Fibroblast of pulmonary artery (primary cell): Measurements from ENCODE around the gene MARK1.
"Not testable (repeated sequence)": the region's sequence is repeated elsewhere in the genome, so short reads cannot be mapped to it uniquely, and the experiment has no call there.

Experiments
- DNase-seq: peaks from one replicate; pipeline ENCODE4 v3.0.0-alpha.2; 2010; ENCODE audit warnings: low read depth
- H3K4me3 ChIP-seq: replicated peaks from 2 replicates; pipeline ENCODE4 v1.5.1; 2011; ENCODE audit warnings: low read depth, mild to moderate bottlenecking, control low read depth, low read length, moderate library complexity
- CTCF ChIP-seq: IDR thresholded peaks from 2 replicates; pipeline ENCODE4 v1.5.1; 2011; ENCODE audit warnings: mild to moderate bottlenecking, control low read depth, low read length, inconsistent platforms; ENCODE audit errors: missing control alignments

Gene MARK1

GRCh38 chr1:220673921-220674320 lies 146.0 kb downstream of the MARK1 start:
- no peak overlapping the region for H3K4me3 ChIP-seq
- DNase-seq = no peak
- TF ChIP-seq CTCF = no peak

GRCh38 chr1:220677251-220677650 lies 149.3 kb downstream of the MARK1 start:
- TF ChIP-seq CTCF = no peak
- DNase-seq = no peak
- no peak overlapping the region for H3K4me3 ChIP-seq

GRCh38 chr1:220680085-220680687 lies 152.2 kb downstream of the MARK1 start:
- no peak overlapping the region for H3K4me3 ChIP-seq
- peak; percentile 58 for DNase-seq
- TF ChIP-seq CTCF = peak; percentile 82

GRCh38 chr1:220681220-220681880 lies 153.4 kb downstream of the MARK1 start:
- TF ChIP-seq CTCF = no peak

GRCh38 chr1:220682901-220683576 lies 155.1 kb downstream of the MARK1 start:
- no peak for DNase-seq
- no peak for TF ChIP-seq CTCF
- H3K4me3 ChIP-seq = no peak overlapping the region

More at GRCh38 chr1:220681220-220681880, 153.4 kb downstream of the MARK1 start:
- H3K4me3 ChIP-seq = no peak overlapping the region
- DNase-seq = no peak

GRCh38 chr1:220683716-220684115 lies 155.8 kb downstream of the MARK1 start:
- H3K4me3 ChIP-seq, DNase-seq: not testable (repeated sequence)

GRCh38 chr1:220684890-220685289 lies 157.0 kb downstream of the MARK1 start:
- H3K4me3 ChIP-seq = no peak overlapping the region
- TF ChIP-seq CTCF = no peak
- DNase-seq = peak; percentile 22
